Stimulated activated CD4-positive, alpha-beta T cell treated with anti-CD3 and anti-CD28 coated beads, Interleukin-1b, Interleukin-23, amount 100 ng/mL, for 1 hour (primary cell): ENCODE data around the gene FAM229B.

ENCODE experiments used
- DNase-seq, 2 donors: peaks; one replicate each; pipeline ENCODE4 v3.0.0-alpha.2; 2020; ENCODE audit warnings: low read depth in 2 of 2

FAM229B gene

DNA sequence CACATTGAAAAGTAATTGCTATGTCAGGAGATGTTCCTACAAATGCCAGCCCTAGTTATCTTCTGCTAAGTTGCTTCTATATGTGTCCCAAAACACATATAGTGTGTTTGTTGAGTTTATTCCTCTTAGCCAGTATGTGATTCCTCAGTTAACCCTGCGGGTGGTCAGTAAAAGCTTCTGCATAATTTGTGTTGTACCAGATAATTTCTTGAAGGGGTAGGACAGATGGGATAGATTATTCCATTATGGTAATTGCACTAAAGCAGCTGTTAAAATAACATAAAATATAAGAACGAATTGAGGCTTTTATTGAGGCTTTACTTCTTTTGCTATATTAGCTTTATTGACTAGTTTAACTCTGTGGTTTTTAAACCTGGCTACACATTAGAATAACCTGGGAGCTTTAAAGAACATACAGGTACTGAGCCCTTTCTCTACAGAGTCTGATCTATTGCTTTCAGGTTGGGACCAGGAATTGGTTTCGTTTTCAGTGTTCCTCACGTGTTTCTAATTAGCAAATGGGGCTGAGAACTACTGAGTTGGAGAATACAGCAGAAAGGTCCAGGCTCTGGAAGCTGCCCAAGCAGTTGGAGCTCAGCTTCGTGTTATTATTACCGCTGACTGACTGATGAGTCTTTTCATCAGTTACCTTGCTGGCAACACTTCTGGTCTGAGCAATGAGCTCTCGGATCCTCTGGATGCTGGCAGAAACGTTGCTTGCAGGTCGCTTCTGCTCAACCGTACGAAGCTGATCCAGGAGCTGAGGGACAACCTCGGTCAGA lies 56.9 kb downstream of the FAM229B start:
- DNase-seq: no peak

DNA sequence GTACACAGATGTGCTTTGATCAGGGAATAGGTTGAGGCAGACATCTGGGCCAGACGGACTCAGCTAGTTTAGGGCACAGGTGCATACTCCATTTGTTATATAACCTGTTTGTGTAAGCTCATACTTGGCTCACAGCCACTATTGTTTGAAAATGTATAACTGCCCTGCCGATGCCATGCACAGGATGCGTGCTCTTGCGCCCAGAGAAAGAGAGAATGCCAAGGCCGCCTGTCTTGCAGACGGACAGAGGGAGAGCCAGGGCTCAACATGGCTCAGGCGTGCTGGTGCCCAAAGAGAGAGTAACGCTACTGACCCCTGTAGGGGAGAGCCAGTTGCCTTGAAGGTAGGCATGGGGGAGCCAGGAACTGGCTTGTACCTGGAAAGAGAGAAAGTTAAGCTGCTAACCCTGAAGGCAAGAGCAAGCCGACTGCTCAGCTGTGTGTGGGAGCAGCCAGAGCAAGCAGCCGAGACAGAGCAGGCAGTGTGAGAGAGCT lies 57.7 kb downstream of the FAM229B start:
- DNase-seq: no peak

DNA sequence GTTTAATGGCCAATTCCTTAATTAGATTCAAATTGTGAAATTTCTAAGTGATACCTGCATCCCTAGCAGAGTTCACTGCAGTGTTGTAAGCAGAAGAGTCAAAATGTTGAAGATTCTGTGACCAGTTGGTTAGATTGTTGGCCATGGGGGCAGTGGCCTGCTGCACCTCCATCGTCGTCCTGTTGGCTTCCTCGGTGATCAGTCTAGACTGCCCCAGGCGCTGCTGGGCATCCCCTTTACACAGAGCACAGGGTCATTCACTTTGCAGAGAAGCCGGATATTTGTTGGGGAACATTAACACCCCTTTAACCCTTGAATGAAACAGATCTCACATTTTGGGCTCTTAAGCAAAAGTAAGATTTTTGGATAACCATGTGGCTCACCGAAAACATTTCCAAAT lies 60.7 kb downstream of the FAM229B start:
- no peak for DNase-seq

DNA sequence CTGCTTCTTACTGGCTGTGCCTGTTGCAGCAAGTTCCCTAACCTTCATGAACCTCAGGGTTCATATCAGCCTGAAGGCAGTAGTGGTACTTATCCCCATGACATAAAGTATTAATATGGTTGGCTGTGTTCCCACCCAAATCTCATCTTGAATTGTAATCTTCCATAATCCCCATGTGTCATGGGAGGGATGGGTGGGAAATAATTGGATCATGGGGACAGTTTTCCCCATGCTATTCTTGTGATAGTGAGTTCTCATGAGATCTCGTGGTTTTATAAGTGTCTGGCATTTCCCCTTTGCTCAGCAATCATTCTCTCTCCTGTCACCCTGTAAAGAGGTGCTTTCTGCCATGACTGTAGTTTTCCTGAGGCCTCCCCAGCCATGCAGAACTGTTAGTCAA lies 61.8 kb downstream of the FAM229B start:
- DNase-seq: no peak

DNA sequence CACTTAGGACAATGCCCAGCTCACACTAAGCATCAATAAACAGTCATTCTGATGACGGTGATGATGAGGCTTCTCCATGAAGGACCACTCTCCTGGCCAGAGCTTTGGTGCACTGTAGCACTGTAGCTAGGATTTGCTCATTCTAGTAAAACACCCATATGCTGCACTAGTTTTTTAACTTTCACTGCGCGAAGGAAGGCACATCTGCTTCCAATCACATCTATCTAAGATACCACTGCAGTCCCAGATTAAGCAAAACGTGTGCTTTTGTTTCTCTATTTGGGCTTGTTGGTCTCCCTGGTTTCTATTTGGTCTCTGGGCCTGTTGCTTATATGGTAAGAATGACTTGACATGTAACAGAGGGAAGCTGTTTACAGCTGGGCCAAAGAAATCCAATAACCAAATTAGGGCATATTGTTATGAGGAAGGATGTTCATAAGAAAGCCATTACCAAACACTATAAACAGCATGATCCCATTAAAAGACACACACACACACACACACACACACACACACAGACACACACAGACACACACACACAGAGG lies 62.4 kb downstream of the FAM229B start:
- no peak for DNase-seq

DNA sequence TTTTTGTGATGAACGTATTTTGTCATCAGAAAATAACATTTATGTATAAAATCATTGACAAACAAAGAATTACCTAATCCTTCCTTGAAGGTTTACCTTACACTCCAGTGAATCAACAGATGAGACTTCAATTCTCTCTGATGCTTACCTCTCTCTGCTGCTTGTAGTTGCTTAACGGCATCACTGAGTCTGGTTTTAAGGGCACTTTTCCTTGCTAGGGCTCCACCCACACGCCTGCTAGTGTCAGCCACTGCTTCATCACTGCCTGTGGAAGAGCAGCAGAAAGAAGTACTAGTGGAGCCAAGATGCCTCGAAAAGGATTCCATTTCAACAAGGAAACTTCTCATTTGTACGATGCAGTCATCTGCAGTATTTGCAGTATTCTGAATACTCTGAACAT lies 63.0 kb downstream of the FAM229B start:
- no peak for DNase-seq
